Measurements from ENCODE around the gene TBC1D8. TPM values are rescaled to one million over a fixed set of nuclear protein-coding genes. Genes with fewer than 3 reads are reported as not detected.

TBC1D8 gene
- total RNA-seq, 4 donors from 2014 or later, result 22.2 to 68.0 (median 31.9) TPM

DNA sequence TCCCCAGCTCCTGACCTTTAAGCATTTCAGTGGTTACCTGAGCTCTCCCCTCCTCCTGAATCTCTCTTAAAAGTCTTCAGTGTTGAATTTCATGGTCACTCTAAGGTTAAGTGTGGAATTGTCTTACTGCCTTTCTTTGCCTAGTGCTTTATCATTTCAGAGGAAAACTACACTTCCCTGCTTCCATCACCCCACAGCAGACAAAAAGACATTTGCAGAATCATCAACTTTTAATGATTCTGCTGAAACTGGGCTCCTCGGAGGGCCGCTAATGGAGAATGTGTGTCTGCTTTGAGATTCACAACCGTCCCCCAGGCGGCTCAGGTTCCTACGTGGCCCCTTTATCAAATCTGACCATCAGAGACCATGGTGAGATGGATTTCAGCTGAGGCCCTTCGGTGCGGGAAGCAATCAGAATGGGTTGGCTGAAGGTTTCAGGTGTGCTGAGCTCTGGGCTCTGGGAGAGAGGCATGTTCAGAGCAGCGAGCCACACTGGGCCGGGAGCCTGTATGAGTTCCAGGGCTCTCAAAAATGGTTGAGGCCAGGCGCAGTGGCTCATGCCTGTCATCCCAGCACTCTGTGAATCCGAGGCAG is 41.9 kb upstream of the TBC1D8 start:
- ATAC-seq (ENCODE audit: low FRiP score), result no peak
- DNase-seq (ENCODE audit: low spot score), result no peak
- TF ChIP-seq CTCF (IDR thresholded peaks at IDR 0.05), result no peak

DNA sequence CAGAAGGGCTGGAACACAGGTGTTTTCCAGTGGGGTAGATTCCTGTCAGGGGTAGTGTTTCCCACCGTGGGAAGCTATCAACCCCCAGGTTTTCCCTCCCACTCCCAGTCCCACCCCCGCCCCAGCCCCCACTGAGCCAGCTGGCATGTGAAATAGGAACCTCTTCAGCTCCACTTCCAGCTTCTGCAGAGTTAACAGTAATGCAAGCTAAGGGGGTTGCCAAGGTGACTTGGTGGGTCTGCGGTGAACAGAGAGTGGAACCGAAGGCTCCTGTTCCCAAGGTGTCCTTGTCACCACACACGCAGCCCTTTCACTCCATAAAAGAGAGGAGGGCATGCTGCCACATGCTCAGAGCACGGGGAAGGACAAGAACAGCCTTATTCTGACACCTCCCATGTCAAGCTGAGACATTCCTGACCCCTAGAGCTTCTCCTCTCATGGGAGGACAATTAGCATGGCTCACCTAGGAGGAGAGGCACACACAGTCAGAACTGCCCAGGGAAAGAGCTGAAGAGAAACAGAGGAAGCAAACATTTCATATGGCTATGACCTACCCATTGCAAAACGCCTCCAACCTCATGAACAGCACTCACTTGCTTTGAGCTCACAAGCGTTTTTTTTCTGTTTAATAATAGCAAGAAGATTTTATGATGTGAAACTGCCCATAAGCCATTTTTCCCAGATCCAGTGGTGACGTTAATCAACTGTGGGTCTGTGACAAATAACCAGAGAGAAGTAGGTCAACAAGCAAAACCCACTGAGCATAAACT is 39.8 kb upstream of the TBC1D8 start:
- DNase-seq (ENCODE audit: low spot score) (no peak), ATAC-seq (ENCODE audit: low FRiP score) (no peak)
- TF ChIP-seq CTCF (IDR thresholded peaks at IDR 0.05), result no peak

DNA sequence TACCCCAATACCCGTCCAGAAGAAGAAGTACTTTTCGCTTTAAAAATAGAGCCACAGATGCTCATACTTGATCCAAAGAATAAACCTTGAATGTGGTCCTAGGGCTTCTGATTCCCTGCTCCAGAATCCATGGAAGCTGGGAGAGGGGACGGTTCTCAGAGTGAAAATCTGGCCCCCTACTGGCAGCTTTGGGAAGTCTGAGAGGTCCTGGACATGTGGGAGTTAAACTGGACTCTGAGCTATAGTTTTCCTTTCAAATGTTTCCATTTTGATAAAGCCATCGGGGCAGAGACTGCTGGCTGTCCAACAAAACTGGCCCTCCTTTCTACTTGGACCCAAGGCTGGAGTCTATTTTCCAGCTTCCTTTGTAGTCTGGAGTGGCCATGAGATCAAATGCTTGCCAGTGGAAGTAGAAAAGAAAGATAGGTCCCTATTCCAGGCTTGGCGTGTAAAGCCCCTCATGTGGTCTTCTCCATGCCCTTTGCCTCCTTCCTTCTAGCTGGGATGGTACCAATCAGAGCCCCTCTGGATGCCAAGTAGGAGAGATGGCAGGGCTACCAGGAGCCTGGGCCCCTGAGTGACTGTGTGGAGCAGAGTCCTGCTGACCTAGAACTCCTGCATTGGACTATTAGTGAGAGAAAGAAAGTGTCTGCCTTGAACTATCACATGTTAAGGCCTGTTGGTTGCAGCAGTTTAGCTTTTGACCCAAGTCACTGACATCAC is 37.7 kb upstream of the TBC1D8 start:
- DNase-seq (ENCODE audit: low spot score) (no peak), ATAC-seq (ENCODE audit: low FRiP score) (no peak)
- no peak for TF ChIP-seq CTCF (IDR thresholded peaks at IDR 0.05)

DNA sequence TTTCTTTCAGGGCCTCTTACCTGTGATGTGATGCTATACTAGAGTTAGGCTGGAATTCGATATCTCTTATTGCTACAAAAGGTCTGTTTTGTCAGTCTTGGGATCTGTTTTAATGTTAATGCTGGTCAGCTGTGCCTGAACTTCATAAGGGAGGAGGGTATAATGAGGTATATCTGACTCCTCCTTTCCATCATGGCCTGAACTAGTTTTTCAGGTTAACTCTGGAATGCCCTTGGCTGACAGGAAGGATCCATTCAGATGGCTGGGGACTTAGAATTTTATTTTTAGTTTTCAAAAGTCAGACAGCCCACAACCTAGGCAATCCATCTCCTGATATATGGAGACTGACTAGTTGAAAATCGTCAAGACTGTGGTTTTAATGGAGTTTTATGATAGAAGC is 35.9 kb upstream of the TBC1D8 start:
- TF ChIP-seq CTCF (IDR thresholded peaks at IDR 0.05), result no peak
- DNase-seq (ENCODE audit: low spot score) (no peak), ATAC-seq (ENCODE audit: low FRiP score) (no peak)

- TF ChIP-seq CTCF (IDR thresholded peaks at IDR 0.05), result no peak
- no peak for ATAC-seq (ENCODE audit: low FRiP score)
- DNase-seq (ENCODE audit: low spot score), result no peak
These were observed 34.5 kb upstream of the TBC1D8 start for GRCh38 chr2:101185656-101186055.

DNA sequence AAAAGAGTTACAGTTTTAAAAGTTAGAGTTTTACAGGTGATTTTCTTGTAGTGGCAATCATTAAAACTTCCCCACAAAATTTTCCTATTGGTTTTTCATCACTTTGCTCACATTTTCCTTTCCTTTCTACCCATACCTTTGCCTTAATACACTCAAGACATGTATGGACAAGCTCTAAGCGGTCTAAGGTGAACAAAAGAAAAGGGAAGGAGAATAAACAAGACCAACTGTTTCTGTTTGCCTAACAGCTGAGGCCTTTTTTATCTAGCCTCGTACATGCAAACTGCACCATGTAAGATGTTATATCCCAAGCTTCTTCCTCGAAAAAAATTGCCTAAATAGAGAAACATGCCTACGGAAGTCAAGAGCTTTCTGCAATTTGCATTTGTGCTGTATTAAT is 33.9 kb upstream of the TBC1D8 start:
- DNase-seq (ENCODE audit: low spot score), result no peak
- ATAC-seq (ENCODE audit: low FRiP score), result no peak
- no peak for TF ChIP-seq CTCF (IDR thresholded peaks at IDR 0.05)
